IMR-90 (cell line): ENCODE measurements around the gene BNIP3.

Experiments
- BHLHE40 ChIP-seq: fragments of 150-350 bp; IDR thresholded peaks from 2 replicates; pipeline ENCODE4 v1.6.1; 2016; ENCODE audit warnings: mild to moderate bottlenecking, low read depth, low read length
- CTCF ChIP-seq: conservative IDR thresholded peaks from 2 replicates; pipeline ENCODE4 v1.5.1; 2012; ENCODE audit warnings: mild to moderate bottlenecking, low read depth, low read length, improper control_type of control experiment
- FOS ChIP-seq: fragments of 150-350 bp; IDR thresholded peaks from 2 replicates; pipeline ENCODE4 v1.6.1; 2016; ENCODE audit warnings: low read depth, low read length

- no peak for TF ChIP-seq CTCF
- no peak for TF ChIP-seq FOS
- no peak for TF ChIP-seq BHLHE40
Measured at GRCh38 chr10:131923038-131923756, 58.5 kb downstream of the BNIP3 start.
